ENCODE data around the gene CAPN12.

The CAPN12 gene

DNA sequence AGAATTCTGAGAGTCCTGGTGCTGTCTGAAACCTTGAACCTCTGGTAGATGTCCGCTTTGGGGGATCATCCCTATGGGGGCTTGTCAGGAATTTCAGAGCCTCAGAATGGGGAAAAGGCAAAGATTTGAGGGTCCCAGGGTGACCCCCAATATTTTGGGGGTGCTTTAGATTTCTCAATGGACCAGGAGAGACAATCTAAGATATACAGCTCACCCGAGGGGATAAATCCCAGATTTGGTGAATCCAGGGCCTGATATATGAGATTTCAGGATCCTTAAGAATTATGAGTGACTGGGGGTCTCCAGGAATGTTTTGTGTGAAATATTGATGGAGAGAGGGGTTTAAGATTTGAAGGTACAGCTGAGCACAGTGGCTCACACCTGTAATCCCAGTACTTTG is 3.3 kb downstream of the CAPN12 start:
- Histone ChIP-seq H3K4me1 (ENCODE audit: insufficient read depth, low read length, poor library complexity, severe bottlenecking) (no peaks in the 10 kb centered on the region), H3K4me3 (ENCODE audit: low read length, poor library complexity, severe bottlenecking) (no peak overlapping the region), H3K4me2 (ENCODE audit: low read depth, low read length, poor library complexity, severe bottlenecking) (no peak overlapping the region), H3K9me2 (replicated peaks; ENCODE audit: low read depth, low read length) (no peaks in the 10 kb centered on the region), H3K9ac (ENCODE audit: low read depth, low read length, poor library complexity, severe bottlenecking) (no peak overlapping the region), H2AFZ (ENCODE audit: low read length) (no peak overlapping the region), H3K36me3 (ENCODE audit: insufficient read depth, low read length) (no peaks in the 10 kb centered on the region), H3K27me3 (ENCODE audit: insufficient read depth, low read length, poor library complexity, severe bottlenecking) (no peaks in the 10 kb centered on the region), H3K79me2 (ENCODE audit: insufficient read depth, low read length) (no peaks in the 10 kb centered on the region), H3F3A (ENCODE audit: low read depth) (no peaks in the 10 kb centered on the region), H3K9me3 (ENCODE audit: insufficient read depth, low read depth, low read length) (no peaks in the 10 kb centered on the region), H4K20me1 (ENCODE audit: insufficient read depth, low read length, poor library complexity, severe bottlenecking) (no peaks in the 10 kb centered on the region)
- TF ChIP-seq, protein P1, sequence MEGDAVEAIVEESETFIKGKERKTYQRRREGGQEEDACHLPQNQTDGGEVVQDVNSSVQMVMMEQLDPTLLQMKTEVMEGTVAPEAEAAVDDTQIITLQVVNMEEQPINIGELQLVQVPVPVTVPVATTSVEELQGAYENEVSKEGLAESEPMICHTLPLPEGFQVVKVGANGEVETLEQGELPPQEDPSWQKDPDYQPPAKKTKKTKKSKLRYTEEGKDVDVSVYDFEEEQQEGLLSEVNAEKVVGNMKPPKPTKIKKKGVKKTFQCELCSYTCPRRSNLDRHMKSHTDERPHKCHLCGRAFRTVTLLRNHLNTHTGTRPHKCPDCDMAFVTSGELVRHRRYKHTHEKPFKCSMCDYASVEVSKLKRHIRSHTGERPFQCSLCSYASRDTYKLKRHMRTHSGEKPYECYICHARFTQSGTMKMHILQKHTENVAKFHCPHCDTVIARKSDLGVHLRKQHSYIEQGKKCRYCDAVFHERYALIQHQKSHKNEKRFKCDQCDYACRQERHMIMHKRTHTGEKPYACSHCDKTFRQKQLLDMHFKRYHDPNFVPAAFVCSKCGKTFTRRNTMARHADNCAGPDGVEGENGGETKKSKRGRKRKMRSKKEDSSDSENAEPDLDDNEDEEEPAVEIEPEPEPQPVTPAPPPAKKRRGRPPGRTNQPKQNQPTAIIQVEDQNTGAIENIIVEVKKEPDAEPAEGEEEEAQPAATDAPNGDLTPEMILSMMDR (conservative IDR thresholded peaks at IDR 0.05; ENCODE audit: low read length): no peak
- TF ChIP-seq EZH2phosphoT487 (IDR thresholded peaks at IDR 0.05; ENCODE audit: borderline replicate concordance): no peak

- H3K4me3 ChIP-seq (ENCODE audit: low read length, poor library complexity, severe bottlenecking): no peak overlapping the region
- H3K9ac ChIP-seq (ENCODE audit: low read depth, low read length, poor library complexity, severe bottlenecking): no peak overlapping the region
- no peaks in the 10 kb centered on the region for H3K9me3 ChIP-seq (ENCODE audit: insufficient read depth, low read depth, low read length)
- TF ChIP-seq, protein P1 (conservative IDR thresholded peaks at IDR 0.05; ENCODE audit: low read length): no peak
- no peak for TF ChIP-seq EZH2phosphoT487 (IDR thresholded peaks at IDR 0.05; ENCODE audit: borderline replicate concordance)
- no peak overlapping the region for H2AFZ ChIP-seq (ENCODE audit: low read length)
- H3K9me2 ChIP-seq (replicated peaks; ENCODE audit: low read depth, low read length): no peaks in the 10 kb centered on the region
- H3F3A ChIP-seq (ENCODE audit: low read depth): no peaks in the 10 kb centered on the region
- H3K36me3 ChIP-seq (ENCODE audit: insufficient read depth, low read length): no peaks in the 10 kb centered on the region
- no peaks in the 10 kb centered on the region for H3K27me3 ChIP-seq (ENCODE audit: insufficient read depth, low read length, poor library complexity, severe bottlenecking)
- no peak overlapping the region for H3K4me2 ChIP-seq (ENCODE audit: low read depth, low read length, poor library complexity, severe bottlenecking)
- no peaks in the 10 kb centered on the region for H3K79me2 ChIP-seq (ENCODE audit: insufficient read depth, low read length)
- peaks cover 1% of the 10 kb centered on the region for H3K4me1 ChIP-seq (ENCODE audit: insufficient read depth, low read length, poor library complexity, severe bottlenecking)
- H4K20me1 ChIP-seq (ENCODE audit: insufficient read depth, low read length, poor library complexity, severe bottlenecking): no peaks in the 10 kb centered on the region
These were observed 4.0 kb downstream of the CAPN12 start for GRCh38 chr19:38740257-38740592.

GRCh38 chr19:38739440-38740256 is 4.6 kb downstream of the CAPN12 start:
- Histone ChIP-seq H3K27me3 (ENCODE audit: insufficient read depth, low read length, poor library complexity, severe bottlenecking) (no peaks in the 10 kb centered on the region), H3K9ac (ENCODE audit: low read depth, low read length, poor library complexity, severe bottlenecking) (no peak overlapping the region), H3K4me2 (ENCODE audit: low read depth, low read length, poor library complexity, severe bottlenecking) (no peak overlapping the region), H3F3A (ENCODE audit: low read depth) (no peaks in the 10 kb centered on the region), H4K20me1 (ENCODE audit: insufficient read depth, low read length, poor library complexity, severe bottlenecking) (no peaks in the 10 kb centered on the region), H3K79me2 (ENCODE audit: insufficient read depth, low read length) (no peaks in the 10 kb centered on the region), H3K4me1 (ENCODE audit: insufficient read depth, low read length, poor library complexity, severe bottlenecking) (peaks cover 7% of the 10 kb centered on the region), H3K9me3 (ENCODE audit: insufficient read depth, low read depth, low read length) (no peaks in the 10 kb centered on the region), H3K9me2 (replicated peaks; ENCODE audit: low read depth, low read length) (no peaks in the 10 kb centered on the region), H3K36me3 (ENCODE audit: insufficient read depth, low read length) (no peaks in the 10 kb centered on the region), H2AFZ (ENCODE audit: low read length) (no peak overlapping the region), H3K4me3 (ENCODE audit: low read length, poor library complexity, severe bottlenecking) (no peak overlapping the region)
- TF ChIP-seq, protein P1 (conservative IDR thresholded peaks at IDR 0.05; ENCODE audit: low read length): no peak
- TF ChIP-seq EZH2phosphoT487 (IDR thresholded peaks at IDR 0.05; ENCODE audit: borderline replicate concordance): no peak
